Measurements from ENCODE around the gene HEG1.

The HEG1 gene

DNA sequence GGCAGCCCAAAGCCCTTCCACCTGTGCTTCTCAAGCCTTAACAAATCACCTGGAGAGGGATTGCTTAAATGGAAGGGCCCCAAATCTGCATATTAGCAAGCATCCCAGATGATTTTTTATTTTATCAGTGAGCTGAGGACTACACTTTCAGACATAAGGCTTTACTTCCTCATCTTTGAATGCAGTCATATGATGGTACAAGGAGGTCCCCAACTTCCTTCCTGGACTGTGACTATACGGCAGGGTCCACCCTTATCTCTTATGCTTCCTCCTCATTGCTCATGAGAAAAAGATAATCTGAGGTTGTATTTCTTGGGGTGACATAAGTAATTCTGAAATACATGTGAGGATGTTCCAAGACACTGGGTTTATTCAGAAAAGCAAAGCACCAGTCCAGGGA, 13.7 kb upstream of the HEG1 start:
- no peak for ATAC-seq

DNA sequence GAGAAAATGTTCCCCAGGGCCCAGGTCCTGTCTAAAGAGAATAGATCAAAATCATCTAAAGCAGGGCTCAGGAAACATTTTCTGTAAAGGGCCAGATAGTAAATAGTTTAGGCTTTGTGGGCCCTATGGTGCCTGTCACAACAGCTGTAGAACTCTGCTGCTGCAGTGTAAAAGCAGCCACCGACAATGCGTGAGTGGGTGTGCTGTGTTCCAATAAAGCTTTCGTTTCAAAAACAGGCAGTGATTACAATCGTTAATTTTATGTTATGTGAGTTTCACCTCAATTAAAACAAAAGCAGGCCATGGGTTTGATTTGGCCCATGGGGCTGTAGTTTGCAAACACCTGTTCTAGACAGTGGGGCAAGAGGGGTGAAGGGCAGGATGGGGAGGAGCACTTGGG, 12.5 kb upstream of the HEG1 start:
- no peak for ATAC-seq

DNA sequence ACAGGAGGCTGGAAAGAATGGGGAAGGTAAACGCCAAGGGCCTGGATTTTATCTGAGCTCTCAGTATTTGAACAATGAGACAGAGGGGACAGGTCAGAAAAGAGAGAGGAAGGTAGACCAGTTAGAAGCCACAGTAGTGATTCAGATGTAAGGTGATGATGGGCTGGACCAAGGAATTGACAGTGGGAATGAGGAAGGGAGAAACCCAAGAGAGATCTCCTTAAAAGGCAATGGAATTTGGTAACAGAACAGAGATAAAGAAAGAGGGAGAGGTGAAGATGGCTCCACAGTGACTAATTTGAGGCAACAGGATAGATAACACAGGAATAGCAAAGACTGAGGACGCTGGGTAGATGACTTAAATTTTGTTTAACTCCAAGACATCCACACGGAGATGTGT, 11.4 kb upstream of the HEG1 start:
- no peak for ATAC-seq

DNA sequence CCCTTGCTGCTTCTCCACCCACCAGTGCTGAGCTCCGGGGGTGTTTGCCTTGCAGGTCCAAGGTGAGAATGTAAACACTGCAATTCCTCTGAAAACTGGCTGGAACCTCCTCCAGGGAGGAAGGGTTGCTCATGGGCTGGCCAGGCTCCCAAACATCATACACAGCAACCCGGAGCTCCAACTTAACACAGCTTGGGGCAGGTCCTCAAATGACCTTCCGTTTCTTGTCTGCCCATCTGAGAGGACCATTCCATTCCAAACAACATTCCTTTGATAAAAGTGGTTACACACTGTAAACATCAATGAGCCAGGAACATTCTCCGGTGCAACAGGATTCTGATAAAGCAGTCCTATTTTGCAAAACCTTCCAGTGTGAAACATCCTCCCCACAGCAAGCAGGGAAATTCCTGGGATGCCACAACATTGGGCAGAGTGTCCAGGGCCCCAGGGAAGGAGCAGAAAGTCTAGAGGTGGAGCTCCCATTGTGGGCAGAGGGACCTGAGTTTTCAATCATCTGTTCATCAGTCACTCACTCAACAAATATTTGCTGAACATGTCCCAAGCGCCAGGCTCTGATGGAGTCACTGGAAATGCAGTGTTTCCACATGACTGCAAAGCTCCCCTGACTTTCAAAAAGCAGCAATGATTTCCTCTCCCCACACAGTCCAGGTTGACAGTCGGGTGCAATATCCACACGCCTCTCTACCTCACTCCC, 7.3 kb upstream of the HEG1 start:
- no peak for ATAC-seq

DNA sequence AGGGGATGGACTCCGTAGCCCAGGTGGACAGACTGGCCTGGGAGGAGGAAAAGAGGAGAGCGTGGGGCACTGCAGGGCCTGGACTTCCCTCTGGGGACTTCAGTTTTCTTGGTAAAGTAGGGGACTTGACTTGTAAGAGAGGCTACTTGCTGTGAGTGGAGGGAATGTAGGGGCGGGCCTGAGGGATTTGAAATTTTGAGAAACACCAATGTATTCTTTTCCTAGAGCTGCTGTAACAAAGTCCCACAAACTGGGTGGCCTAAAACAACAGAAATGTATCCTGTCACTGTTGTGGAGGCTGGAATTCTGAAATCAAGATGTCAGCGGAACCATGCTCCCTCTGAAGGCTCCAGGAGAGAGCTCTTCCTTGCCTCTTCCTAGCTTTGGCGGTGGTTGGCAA, 5.8 kb upstream of the HEG1 start:
- ATAC-seq, result no peak

DNA sequence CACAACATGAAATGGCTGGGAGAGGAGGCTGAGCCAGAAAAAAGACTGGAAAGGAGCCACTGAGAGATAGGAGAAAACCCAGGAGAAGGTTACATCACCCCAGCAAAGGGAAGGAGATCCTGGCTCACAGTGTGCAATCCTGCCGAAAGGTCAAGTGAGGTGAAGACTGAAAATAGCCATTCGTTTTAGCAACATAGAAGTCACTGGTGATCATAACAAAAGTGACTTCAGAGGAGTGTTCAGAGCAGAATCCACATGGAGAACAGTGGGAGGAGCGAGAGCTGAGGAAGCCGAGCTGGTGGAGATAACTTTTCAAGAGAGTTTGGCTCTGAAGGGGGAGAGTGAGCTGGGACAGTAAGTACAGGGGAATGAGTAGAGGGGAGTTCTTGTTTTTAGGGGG, 5.4 kb upstream of the HEG1 start:
- no peak for ATAC-seq

DNA sequence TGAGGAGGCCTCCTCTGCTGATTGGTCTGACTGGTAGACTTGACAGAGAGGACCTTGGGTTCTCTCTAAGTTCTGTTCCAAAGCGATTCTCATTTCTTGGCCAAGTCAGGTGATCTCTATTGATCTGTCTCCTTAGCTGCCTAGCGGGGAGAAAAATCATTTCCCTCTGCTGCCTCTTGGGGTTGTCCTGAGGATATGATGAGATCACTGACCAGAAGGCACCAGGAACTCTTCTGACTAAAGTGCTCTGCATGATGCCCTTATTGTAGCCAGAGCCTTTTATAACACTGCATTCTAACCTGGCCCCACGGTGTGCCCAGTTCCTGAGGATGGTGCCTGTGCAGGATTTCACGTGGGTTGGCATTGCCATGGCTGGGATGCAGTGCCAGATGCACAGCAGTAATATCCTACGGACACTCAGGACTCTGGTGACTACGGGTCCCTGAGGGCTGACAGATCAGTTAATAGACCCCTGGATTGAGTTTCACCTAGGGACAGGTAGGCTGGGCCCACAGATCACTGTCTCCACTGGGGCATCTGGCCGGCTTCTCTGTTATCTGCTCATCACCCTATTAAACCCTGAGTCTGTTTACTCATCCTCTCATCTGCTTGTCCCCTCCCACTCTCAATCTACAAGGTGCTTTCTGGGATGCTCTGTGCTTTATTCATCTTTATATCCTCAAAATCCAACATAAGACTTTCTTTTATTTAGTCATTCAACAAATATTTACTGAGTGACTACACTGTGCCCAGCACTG, 3.9 kb upstream of the HEG1 start:
- ATAC-seq, result no peak

DNA sequence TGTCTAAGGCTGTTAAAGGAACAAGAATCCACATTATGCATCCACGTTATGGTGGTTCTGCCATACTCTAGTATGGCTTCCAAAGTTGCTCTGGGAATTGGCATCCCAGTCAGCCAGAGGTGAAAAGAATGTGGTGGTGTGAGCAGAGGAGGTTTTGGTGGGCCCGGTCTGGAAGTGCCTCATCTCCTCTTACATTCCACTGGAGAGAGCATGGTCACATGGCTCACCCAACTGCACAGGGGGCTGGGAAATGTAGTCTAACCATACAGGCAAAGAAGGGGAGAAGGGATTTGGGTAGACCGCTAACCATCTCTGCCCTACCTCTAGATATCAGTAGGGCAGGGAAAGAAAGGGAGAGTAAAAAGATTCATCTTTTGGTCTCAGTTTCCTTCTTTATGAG, 3.2 kb upstream of the HEG1 start:
- no peak for ATAC-seq

DNA sequence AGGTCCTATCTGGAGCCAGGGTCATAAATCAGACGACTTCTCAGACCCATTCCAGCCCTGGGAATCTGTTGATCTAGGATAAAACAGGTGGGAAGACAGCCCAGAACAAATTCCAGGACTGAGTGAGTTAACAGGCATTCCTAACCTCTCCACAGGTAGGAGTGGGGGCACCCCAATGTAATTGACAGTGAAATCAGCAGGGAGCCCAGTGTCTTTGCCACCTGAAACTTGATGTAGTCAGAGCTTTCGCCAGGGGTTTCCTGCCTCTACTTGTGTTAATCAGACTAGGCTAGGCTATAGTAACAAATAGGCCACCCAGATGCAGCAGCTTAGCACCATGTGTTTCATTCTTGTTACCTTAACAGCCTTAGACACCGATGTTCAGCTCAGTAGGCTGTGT, 2.7 kb upstream of the HEG1 start:
- no peak for ATAC-seq

DNA sequence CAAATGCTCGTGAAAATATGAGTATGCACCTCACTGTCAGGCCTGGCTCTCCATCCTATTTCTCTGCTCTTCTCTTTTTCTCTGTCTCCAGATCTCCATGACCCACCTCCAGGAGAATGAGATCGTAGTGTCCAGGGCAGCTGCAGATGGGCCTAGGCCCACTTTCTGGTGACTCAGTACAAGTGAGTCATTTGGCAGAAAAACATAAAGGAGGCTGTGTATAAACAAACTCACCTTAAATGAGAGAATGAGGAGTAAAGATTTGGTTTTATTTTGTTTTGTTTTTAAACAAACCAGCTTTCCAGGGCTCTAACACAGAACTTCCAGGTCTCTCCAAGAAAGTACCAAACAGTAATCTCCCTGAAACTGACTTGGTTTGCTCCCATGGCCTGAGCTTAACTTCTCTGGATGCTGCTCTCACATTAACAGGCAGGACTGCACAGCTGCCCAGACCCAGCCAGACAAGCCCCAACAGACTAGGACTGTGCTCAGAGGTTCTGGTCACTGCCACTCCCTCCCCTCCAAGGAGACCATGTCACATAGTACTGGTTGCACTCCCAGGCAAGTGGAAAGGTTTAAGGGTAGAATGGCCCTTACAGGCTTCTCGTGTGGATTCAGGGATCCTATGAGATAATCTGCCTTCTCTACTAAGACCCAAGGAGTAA, 1.5 kb upstream of the HEG1 start:
- ATAC-seq, result no peak

DNA sequence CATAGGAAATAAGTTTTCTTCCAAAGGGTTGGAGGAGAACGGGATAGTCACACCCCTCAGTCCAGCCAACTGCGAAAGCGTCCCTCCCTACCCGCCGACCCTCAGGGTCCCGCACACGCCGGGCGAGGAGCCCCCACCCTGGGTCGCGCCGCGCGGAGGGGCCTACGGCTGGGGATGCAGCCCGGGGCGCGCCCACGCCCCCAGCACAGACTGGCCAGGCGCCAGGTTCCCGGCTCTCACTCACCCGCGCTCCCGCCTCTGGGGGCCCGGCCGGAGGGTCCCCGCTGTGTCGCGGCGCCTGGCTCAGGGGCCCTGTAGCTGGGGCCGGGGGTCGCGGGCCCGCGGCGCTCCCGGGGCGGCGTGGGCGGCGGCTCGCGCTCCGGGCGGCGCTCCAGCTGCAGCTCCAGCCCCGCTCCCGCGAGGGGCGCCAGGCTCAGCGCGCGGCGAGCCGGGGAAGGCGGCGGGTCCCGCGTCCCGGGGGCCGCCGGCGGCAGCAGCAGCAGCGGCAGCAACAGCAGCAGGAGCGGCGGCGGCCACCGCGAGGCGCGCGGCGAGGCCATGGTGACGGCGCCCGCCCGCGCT, 375 bp downstream of the HEG1 start:
- ATAC-seq, result peak; percentile 24 to 26

DNA sequence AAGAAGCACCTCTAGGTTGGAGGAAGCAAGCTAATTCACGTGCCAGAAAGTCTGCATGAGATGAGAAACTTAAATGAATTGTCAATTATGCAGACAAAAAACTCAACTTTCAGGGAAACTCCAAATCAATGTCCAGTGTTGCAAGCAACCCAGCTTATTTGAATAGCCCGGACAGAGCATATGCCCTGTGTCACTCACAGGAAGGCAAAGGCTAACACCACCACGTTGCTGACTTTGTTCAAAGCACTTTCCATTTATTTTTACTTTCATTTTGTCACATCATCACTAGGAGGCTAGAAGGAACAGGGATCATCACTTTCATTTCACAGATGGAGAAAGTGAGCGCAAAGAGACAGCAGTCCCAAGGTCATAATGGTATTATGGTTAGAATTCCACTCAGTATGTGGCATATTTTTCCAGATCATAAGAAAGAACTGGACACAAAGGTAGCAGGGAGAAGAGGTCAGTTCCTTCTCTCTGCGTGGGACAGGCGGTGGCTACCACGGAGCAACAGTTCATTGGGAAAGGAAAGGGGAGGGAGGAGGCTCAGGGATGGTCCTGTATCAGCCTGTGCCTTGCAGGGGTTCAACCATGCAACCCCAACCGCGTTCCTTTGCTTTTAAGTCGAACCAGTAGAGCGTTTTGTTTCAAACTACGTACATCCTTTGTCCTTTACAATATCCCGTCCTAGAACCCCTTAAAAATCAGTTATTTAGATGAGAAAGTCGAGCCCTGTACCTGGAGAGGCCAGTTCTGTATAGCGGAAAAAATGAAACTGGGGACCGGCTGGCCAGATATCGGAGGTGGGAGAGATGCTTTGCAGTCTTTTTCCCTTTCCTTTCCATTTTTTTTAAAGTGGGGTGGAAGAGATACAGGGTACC, 1.1 kb downstream of the HEG1 start:
- peak; percentile 30 to 31 for ATAC-seq

DNA sequence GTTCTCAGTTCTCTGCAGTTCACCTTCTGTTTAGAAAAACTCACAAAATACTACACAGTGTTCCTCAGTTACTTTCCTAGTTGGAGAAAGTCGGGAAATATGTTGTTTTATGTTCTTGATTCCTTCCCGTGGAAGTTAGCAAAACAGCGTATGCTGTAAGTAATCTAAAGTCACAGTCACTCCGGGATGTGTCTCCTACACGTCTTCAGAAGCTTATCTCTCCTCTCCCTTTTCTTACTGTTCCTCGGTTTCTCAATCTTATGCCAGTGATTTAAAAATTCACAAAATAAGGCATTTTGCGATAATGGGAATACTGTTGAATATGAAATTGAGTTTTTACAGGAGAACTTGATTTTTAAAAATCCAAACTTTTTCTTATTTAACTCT, 1.7 kb downstream of the HEG1 start:
- ATAC-seq, result no peak

DNA sequence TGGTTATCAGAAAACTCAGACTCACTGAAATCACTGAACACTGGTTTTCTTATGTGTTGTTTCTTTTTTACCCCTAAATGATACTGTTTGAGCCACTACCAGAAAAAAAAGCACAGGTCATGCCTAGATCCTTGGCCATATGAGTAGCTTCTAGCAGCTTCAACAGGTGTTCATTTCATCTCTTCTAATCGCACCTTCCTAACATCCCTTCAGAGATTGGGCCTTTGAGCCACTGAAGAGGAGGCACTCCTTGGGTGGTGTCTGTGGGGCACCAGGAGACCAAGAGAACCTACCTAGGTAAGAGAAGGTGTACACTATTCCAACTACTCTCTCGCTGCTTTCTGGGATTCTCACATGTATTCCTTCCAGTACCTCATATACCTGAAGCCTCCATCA, 2.5 kb downstream of the HEG1 start:
- ATAC-seq, result no peak

DNA sequence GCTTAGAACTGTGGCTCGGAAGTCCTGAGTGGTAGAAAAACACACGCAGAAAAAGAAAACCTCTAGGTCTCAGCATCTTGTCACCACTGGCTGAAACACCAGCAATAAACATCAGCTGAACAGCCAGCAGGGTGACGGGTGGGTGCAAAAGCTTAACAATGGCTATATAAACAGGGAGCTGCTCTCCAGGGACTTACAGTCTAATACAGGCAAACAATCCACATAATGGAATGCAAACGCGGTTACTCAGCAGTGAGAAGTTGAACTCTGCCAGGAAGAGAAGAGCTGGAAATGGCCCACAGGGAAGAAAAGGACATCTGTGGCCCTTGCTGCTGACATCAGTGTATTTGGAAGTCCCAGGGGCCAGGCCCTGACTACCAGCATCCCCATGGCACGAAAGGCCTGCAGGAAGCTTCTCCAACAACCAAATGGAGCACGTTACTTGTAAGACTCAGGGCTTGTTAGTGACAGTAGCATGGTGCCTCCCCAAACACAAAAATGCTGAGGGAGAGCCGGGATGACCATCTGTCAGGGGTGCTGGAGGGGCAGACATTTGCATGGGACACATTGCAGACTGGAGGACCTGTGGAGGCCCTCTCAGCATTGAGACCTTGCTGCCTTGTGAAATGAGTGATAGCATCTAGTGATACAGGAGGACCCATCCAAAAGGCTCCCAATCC, 3.0 kb downstream of the HEG1 start:
- ATAC-seq, result no peak

DNA sequence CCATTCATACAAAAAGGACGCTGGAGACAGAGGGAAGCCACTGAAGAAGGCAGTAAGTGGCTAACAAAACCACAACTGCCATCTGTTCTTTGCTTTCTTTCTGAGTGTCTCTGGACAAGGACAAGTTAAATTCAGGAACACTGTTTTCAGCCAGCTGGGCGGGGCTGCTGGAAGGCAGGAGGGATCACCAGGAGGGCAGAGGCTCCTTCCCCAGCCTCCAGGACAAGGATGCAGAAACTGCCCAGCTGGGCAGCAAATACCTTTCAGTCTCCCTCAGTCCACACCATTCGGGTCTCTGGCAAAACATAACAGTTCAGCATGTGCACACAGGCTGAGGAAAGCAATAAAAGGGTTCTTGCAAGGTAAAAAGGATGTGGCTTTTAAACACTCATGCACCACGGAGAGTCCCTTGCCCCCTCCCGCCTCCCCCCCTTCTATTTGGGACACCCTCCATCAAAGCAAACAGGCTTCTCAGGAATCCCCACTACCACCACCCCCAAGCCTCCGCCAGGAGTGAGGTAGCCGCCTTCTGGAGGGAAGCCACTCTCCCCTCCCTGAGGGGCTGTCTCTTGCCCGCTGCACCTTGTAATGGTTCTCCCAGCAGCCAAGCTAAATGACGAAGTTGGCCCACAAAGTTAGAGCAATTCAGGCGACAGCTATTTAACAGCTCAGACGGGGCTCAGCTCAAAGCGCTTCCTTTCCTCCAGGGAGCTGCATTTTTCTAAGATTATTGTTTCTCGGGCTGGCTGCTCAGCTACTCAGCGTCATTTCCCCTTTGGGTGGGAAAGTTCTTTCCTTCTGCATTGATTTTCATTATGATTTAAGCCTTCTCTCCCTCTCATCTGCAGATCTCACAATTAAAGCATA, 3.8 kb downstream of the HEG1 start:
- peak; percentile 45 to 57 for ATAC-seq

DNA sequence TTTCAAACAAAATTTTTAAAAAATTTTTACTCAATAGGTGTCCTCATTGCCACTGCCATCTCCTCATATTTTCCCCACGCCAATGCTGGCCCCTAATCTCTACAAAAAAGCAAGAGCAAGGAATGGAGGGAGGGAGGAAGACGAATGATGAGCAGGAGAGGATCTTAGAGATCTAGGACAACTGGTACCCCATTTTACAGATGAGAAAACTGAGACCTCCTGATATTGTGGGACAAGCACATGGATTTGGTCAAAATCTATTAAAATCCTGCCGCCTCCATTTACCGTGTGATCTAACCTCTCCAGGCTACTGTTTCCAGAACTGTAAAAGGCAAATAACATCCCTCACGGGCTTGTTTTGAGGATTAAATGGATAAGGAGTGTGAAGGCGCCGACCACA, 4.6 kb downstream of the HEG1 start:
- no peak for ATAC-seq

DNA sequence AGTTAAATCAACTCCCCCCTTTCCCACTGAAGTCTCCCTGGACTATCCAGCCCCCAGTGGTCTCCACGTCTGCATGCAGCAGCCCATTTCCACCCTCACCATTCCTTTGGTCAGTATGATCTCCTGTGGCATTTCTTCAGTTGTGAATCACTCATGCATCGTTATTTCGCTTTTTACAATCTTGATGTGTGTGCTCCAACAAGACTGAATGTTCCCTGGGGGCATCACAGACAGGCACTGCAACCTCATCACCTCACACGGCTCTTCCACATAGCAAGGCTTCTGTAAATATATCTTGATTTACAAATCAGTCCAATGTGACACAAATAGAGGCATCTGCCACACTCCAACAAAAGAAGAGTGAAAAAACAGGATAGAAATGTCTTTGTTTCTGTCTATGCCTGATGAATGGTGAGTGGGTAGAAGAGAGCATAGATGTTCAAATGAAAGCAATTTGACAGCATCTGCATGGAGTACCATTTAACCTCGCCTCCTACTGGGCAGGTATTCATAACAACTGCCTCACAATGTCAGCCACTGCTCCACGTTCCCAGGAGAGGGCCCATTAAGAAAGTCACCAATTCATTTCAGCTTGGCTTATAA, 5.2 kb downstream of the HEG1 start:
- no peak for ATAC-seq

DNA sequence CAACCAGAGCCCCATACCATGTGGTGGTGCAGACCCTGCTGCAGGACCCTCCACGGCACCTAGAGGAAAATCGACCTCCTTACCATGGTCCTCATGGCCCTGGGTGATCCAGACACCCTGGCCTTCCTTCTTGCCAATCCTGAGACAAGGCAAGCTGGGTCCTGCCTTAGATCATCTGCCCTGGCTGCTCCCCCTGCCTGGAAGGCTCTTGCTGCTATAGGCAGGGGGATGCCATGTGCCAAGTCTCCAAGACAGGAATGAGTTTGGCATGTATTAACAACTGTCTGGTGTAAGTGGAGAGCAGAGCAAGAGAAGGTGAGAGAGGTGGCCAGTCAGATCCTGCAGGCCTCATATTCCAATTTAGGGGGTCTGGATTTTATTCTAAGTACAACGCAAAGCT, 7.5 kb downstream of the HEG1 start:
- no peak for ATAC-seq

DNA sequence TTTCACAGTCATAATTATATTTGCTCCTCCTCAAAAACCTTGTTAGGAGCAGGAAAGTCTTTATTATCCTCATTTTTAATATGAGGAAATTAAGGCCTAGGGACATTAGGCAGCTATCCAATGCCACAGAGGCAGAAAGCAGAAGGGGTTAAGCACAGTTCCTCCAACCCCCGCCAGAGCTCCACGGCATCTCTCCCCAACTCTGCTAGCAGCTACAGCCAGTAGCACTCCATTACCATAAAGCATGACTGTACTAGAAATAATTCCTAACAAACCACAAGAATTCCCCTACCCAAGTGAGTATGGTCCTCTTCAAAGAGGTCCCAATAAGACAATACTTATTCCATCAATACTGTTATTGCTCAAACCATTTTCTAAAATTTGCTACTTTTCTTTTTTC, 9.8 kb downstream of the HEG1 start:
- no peak for ATAC-seq

DNA sequence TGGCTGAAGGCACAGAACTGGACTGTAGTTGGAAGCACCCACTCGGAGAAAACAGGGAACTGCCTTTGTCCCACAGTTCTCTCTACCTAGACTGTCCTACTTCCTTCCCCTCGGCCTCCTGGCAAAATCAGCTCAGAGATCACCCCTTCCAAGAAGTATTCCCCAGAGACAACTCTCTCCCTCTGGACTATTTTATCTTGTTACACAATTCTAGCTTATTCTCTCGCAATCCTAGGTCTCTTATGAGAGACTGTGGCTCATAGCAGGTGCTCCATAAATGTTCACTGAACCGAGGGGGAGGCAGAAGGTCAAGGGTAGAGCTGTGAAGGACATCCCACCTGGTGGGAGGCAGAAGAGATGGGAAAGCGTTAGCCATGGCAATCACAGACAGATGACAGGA, 10.6 kb downstream of the HEG1 start:
- ATAC-seq, result no peak

All from activated CD4-positive, CD25-positive, alpha-beta regulatory T cell treated with anti-CD3 and anti-CD28 coated beads, Interleukin-2, amount 50 U/mL, for 24 hours (primary cell).